A549 (cell line): ENCODE results near the gene CD4.

Experiments
- CTCF ChIP-seq: fragments of >200 bp; sonication (Bioruptor Twin); formaldehyde crosslinking; IDR thresholded peaks from 3 replicates; pipeline ENCODE4 v1.5.1; 2016
- POLR2A ChIP-seq: IDR thresholded peaks from 2 replicates; pipeline ENCODE4 v1.6.1; 2012; ENCODE audit warnings: mild to moderate bottlenecking, low read length

DNA sequence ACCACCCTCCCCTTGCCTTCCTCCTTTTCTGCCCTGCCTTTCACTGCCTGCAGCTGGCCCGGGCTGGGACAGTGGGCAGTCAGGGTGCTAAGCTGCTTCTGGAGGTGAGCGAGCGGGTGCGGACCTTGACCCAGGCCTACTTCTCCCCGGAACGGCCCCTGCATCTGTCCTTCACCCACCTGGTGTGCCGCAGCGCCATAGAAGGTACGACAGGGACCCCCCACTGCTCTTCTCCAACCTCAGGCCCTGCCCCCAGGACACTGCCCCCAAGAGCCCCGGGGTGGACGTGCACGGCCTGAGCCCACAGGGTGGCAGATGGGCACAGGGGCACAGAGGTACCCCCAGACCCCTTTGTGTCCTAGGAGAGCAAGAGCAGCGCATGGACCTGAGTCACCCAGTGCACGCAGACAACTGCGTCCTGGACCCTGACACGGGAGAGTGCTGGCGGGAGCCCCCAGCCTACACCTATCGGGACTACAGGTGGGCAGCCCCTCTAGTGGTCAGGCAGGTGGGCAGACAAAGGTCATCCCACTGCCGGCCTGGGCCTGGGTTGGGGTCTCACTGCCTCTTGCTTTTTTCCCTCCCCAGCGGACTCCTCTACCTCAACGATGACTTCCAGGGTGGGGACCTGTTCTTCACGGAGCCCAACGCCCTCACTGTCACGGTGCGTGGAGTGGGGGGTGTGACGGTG lies 48.2 kb downstream of the CD4 start:
- TF ChIP-seq CTCF = no peak
- TF ChIP-seq POLR2A = no peak
